GM12878 (cell line): ENCODE measurements around the gene DOCK2. TPM values are rescaled to one million over a fixed set of nuclear protein-coding genes. Genes with fewer than 3 reads are reported as not detected.

Source experiments
- ATAC-seq: fragments of 200-7000 bp; cut with Tn5 transposase; 3 replicates; pipeline ENCODE4 v1.9.1; 2020; ENCODE audit warnings: mild to moderate bottlenecking, moderate library complexity
- BruUV-seq: library from RNA; stranded (reverse); fragments of 400-500 nt; replicated peaks from 2 replicates; lab custom pipeline; 2021; lab: Mats Ljungman, UMichigan
- CTCF ChIA-PET: fragments of 300-600 bp; sonication (Branson Sonifier 250); formaldehyde crosslinking; extraction: SDS; loops from one replicate; lab custom pipeline; 2021; ENCODE audit warnings: inconsistent platforms; lab: Yijun Ruan, JAX
- POLR2A ChIA-PET: fragments of 350-600 bp; formaldehyde crosslinking; extraction: SDS; loops from one replicate; lab custom pipeline; 2021; ENCODE audit warnings: inconsistent platforms; lab: Charles Lee
- RAD21 ChIA-PET: fragments of 300-600 bp; sonication (Branson Sonifier 250); formaldehyde crosslinking; loops from one replicate; lab custom pipeline; 2023; ENCODE audit warnings: antibody characterized with exemption; ENCODE audit not compliant: unreplicated experiment; lab: Charles Lee
- SMC1A ChIA-PET: fragments of 300-600 bp; sonication (Branson Sonifier 250); formaldehyde crosslinking; loops from one replicate; lab custom pipeline; 2023; ENCODE audit not compliant: unreplicated experiment, uncharacterized antibody; lab: Charles Lee
- DNase-seq: peaks from one replicate; pipeline ENCODE4 v3.0.0-alpha.2; 2011; ENCODE audit warnings: low read depth, low spot score
- FAIRE-seq: peaks from 3 replicates; lab custom pipeline; 2011; peaks lifted over from hg19 to GRCh38; lab: Jason Lieb, UNC
- H2AFZ ChIP-seq: 2 replicates; pipeline ENCODE4 v1.6.0; 2011; ENCODE audit warnings: low read depth, low read length, control low read depth; ENCODE audit not compliant: control insufficient read depth
- H3K27ac ChIP-seq: 2 replicates; pipeline ENCODE4 v1.5.1; 2011; ENCODE audit warnings: control low read depth; ENCODE audit not compliant: control insufficient read depth, insufficient read depth
- H3K27me3 ChIP-seq, 2 experiments: replicated peaks in 1 of 2; 2 replicates each; pipeline versions ENCODE4 v1.6.0 to v1.6.1; 2011; ENCODE audit warnings: low read length in 1 of 2; ENCODE audit not compliant: control insufficient read depth in 2 of 2, insufficient read depth in 2 of 2
- H3K36me3 ChIP-seq, 2 experiments: 2 replicates each; pipeline ENCODE4 v1.5.1; 2011; ENCODE audit warnings: low read length in 1 of 2; ENCODE audit not compliant: control insufficient read depth in 2 of 2, insufficient read depth in 2 of 2
- H3K4me1 ChIP-seq: 2 replicates; pipeline ENCODE4 v1.6.1; 2011; ENCODE audit warnings: mild to moderate bottlenecking, low read length, moderate library complexity, mixed read lengths; ENCODE audit not compliant: control insufficient read depth, insufficient read depth
- H3K4me2 ChIP-seq: 2 replicates; pipeline ENCODE4 v1.6.0; 2011; ENCODE audit warnings: control low read depth; ENCODE audit not compliant: control insufficient read depth, insufficient read depth
- H3K4me3 ChIP-seq: fragments of 200-600 bp; sonication (generic); 2 replicates; pipeline ENCODE4 v1.5.1; 2016
- H3K79me2 ChIP-seq: 2 replicates; pipeline ENCODE4 v1.6.0; 2011; ENCODE audit warnings: low read length; ENCODE audit not compliant: control insufficient read depth, insufficient read depth
- H3K9ac ChIP-seq: 2 replicates; pipeline ENCODE4 v1.8.0; 2011; ENCODE audit warnings: low read length, control low read depth, mixed read lengths; ENCODE audit not compliant: control insufficient read depth, insufficient read depth
- H3K9me3 ChIP-seq: replicated peaks from 3 replicates; pipeline ENCODE4 v1.5.1; 2011; ENCODE audit warnings: mild to moderate bottlenecking, low read length; ENCODE audit not compliant: control insufficient read depth, insufficient read depth
- H4K20me1 ChIP-seq: 2 replicates; pipeline ENCODE4 v1.6.0; 2011; ENCODE audit not compliant: control insufficient read depth, insufficient read depth
- BCLAF1 ChIP-seq: fragments of 450-650 bp; IDR thresholded peaks from 2 replicates; pipeline ENCODE4 v1.6.1; 2017; ENCODE audit warnings: antibody characterized with exemption, mild to moderate bottlenecking, moderate library complexity
- CHD1 ChIP-seq: IDR thresholded peaks from 2 replicates; pipeline ENCODE4 v1.6.1; 2012; ENCODE audit warnings: low read depth, low read length, improper control_type of control experiment
- FOS ChIP-seq: IDR thresholded peaks from 3 replicates; pipeline ENCODE4 v1.6.1; 2011; ENCODE audit warnings: borderline replicate concordance; ENCODE audit not compliant: insufficient read length; ENCODE audit errors: extremely low read depth
- JUND ChIP-seq: IDR thresholded peaks from 2 replicates; pipeline ENCODE4 v1.6.1; 2012; ENCODE audit warnings: low read depth, mild to moderate bottlenecking, low read length, improper control_type of control experiment, moderate library complexity
- PAX5 ChIP-seq: IDR thresholded peaks from 2 replicates; pipeline ENCODE4 v1.6.1; 2011; ENCODE audit warnings: low read depth, low read length, borderline replicate concordance
- SP1 ChIP-seq: IDR thresholded peaks from one replicate; pipeline ENCODE4 v1.6.1; 2011; ENCODE audit warnings: low read depth, low read length
- SUZ12 ChIP-seq: fragments of 200-600 bp; sonication (generic); IDR thresholded peaks from one replicate; pipeline ENCODE4 v1.6.1; 2018; ENCODE audit warnings: antibody characterized with exemption, mild to moderate bottlenecking; ENCODE audit not compliant: unreplicated experiment
- YBX1 ChIP-seq: fragments of 450-650 bp; IDR thresholded peaks from 2 replicates; pipeline ENCODE4 v1.6.1; 2016; ENCODE audit warnings: antibody characterized with exemption
- ZNF384 ChIP-seq: IDR thresholded peaks from 2 replicates; pipeline ENCODE4 v1.6.1; 2012; ENCODE audit warnings: low read depth, mild to moderate bottlenecking, low read length, improper control_type of control experiment, borderline replicate concordance
- ZNF592 ChIP-seq: fragments of 450-650 bp; IDR thresholded peaks from 2 replicates; pipeline ENCODE4 v1.6.1; 2017; ENCODE audit warnings: mild to moderate bottlenecking, moderate library complexity
- whole genome bisulfite sequencing: methylation state at CpG from one replicate; pipeline ENCODE4 v1.1.6; 2016; ENCODE audit warnings: low lambda C conversion rate; ENCODE audit not compliant: insufficient replicate concordance, insufficient coverage; ENCODE audit errors: missing lambda C conversion rate; 5-methylcytosine and 5-hydroxymethylcytosine counted together
- in situ Hi-C: fragments of 300-500 bp; cut with MboI; formaldehyde crosslinking; loops from 9 replicates; pipeline ENCODE4 v1.14.3; 2018; ENCODE audit warnings: mixed read lengths
- intact Hi-C: fragments of 100-400 bp; cut with micrococcal nuclease; formaldehyde crosslinking; loops from one replicate; pipeline ENCODE4 v1.14.2; 2022; ENCODE audit not compliant: unreplicated experiment
- polyA plus RNA-seq, 11 experiments: library from polyadenylated mRNA; depleted of rRNA in 4 of 11; unstranded in 6 of 11; stranded (reverse) in 5 of 11; fragments of >200 nt; fragmentation: Nextera tagmentation in 4 of 11; fragmentation: Illumina TruSeq in 1 of 11; extraction: Ambion mirVana in 4 of 11; extraction: Trizol in 1 of 11; gene quantifications; 1 replicate in 1 of 11; 2 replicates in 10 of 11; pipeline versions ENCODE4 v1.2.1 to v1.2.3, GENCODE V29; 2011 to 2016; ENCODE audit warnings: inconsistent platforms in 2 of 11, missing spikeins in 2 of 11, low read depth in 1 of 11
- total RNA-seq, 4 experiments: library from RNA; depleted of rRNA in 3 of 4; stranded (reverse); fragments of >200 nt in 3 of 4; fragmentation: Illumina TruSeq in 1 of 4; extraction: Trizol in 1 of 4; gene quantifications; 2 replicates each; pipeline versions ENCODE4 v1.2.1 to v1.2.3, GENCODE V29; 2013 to 2021

Gene DOCK2
- total and polyA plus RNA-seq, 10 of the 15 experiments (the other 5 are each of a cell fraction or from before 2014, with no cell fraction given), result 34.2 to 192 (median 118) TPM

- ATAC-seq (no peak), DNase-seq (no peak), FAIRE-seq (no peak)
- no peaks in the 10 kb centered on the region for H3K27me3 ChIP-seq
- intact Hi-C loops, result no loop called here
- H3K36me3 ChIP-seq, result peaks cover 1 to 3% of the 10 kb centered on the region in 2 experiments; a peak in 3 of 4 replicates
- H3K4me3 ChIP-seq, result no peak overlapping the region
- H4K20me1 ChIP-seq, result no peaks in the 10 kb centered on the region
- H3K4me1 ChIP-seq, result no peaks in the 10 kb centered on the region
- SMC1A ChIA-PET, result interaction anchor here (1.0 to 1.7 kb wide), 5 partner anchors 18 to 96 kb away, joined by 3 to 8 read pairs (median 3); no protein-coding TSS in a partner anchor
- no peak overlapping the region for H3K9ac ChIP-seq
- POLR2A ChIA-PET, result no interaction called here
- in situ Hi-C loops, result no loop called here
- no peaks in the 10 kb centered on the region for H3K9me3 ChIP-seq
- CTCF ChIA-PET, result no interaction called here
- 91% methylated on average over 8 of the region's 8 CpGs for WGBS
- H3K79me2 ChIP-seq, result no peaks in the 10 kb centered on the region; the same call in 1 of the 2 replicates
- no peak overlapping the region for H2AFZ ChIP-seq
- RAD21 ChIA-PET, result no interaction called here
- H3K4me2 ChIP-seq, result no peak overlapping the region
- H3K27ac ChIP-seq, result no peak overlapping the region
- TF ChIP-seq SP1 (no peak), ZNF384 (no peak), YBX1 (no peak)
- no TSS peak for BruUV-seq
Measured at GRCh38 chr5:169875091-169875728, 238.1 kb downstream of the DOCK2 start.

GRCh38 chr5:169875731-169876130 is 238.7 kb downstream of the DOCK2 start:
- Histone ChIP-seq H3K79me2 (no peaks in the 10 kb centered on the region; the same call in 1 of the 2 replicates), H4K20me1 (no peaks in the 10 kb centered on the region), H3K4me1 (no peaks in the 10 kb centered on the region), H3K27ac (no peak overlapping the region), H3K4me3 (no peak overlapping the region), H3K36me3 (peaks cover 0 to 3% of the 10 kb centered on the region in 2 experiments; a peak in 3 of 4 replicates), H3K9ac (no peak overlapping the region), H3K9me3 (no peaks in the 10 kb centered on the region), H3K4me2 (no peak overlapping the region), H2AFZ (no peak overlapping the region), H3K27me3 (no peaks in the 10 kb centered on the region)
- DNase-seq (no peak), FAIRE-seq (no peak), ATAC-seq (no peak)
- SMC1A ChIA-PET, result interaction anchor here (1.0 to 1.7 kb wide), 4 partner anchors 46 to 97 kb away, joined by 3 to 8 read pairs (median 4); no protein-coding TSS in a partner anchor
- POLR2A ChIA-PET, result no interaction called here
- RAD21 ChIA-PET, result no interaction called here
- intact Hi-C loops, result no loop called here
- in situ Hi-C loops, result no loop called here
- CTCF ChIA-PET, result no interaction called here
- BruUV-seq, result no TSS peak
- 97% methylated on average over 4 of the region's 4 CpGs for WGBS
- no peak for TF ChIP-seq SUZ12
- no peak for TF ChIP-seq FOS
- TF ChIP-seq PAX5, result no peak
- no peak for TF ChIP-seq CHD1
- no peak for TF ChIP-seq ZNF592
- no peak for TF ChIP-seq BCLAF1
- TF ChIP-seq JUND, result no peak
